Common myeloid progenitor, CD34-positive (primary cell): ENCODE data around the gene BTBD9.

ENCODE experiments used
- CTCF ChIA-PET: fragments of 350-600 bp; sonication (Branson Sonifier 250); formaldehyde crosslinking; loops from one replicate; lab custom pipeline; 2021; ENCODE audit warnings: antibody characterized with exemption; lab: Charles Lee
- POLR2A ChIA-PET: fragments of 350-600 bp; sonication (Branson Sonifier 250); formaldehyde crosslinking; loops from one replicate; lab custom pipeline; 2021; ENCODE audit warnings: antibody characterized with exemption; lab: Charles Lee
- DNase-seq, 3 donors: peaks; one replicate each; pipeline versions ENCODE4 v3.0.0 to v3.0.0-alpha.2; 2013
- H3K27ac ChIP-seq, 2 experiments: 1 replicate in 1 of 2; 2 replicates in 1 of 2; pipeline ENCODE4 v1.7.0; 2013; ENCODE audit warnings: inconsistent platforms in 2 of 2, low read length in 2 of 2, mild to moderate bottlenecking in 2 of 2, low read depth in 1 of 2, moderate library complexity in 1 of 2; ENCODE audit not compliant: severe bottlenecking in 2 of 2, insufficient read depth in 1 of 2, poor library complexity in 1 of 2
- H3K27me3 ChIP-seq, 5 experiments: replicated peaks in 2 of 5; 1 replicate in 3 of 5; 2 replicates in 2 of 5; pipeline versions ENCODE4 v1.6.1 to v1.7.0; 2013; ENCODE audit warnings: low read length in 4 of 5, mild to moderate bottlenecking in 2 of 5, moderate library complexity in 2 of 5, inconsistent platforms in 1 of 5; ENCODE audit not compliant: insufficient read depth in 5 of 5, control insufficient read depth in 4 of 5
- H3K36me3 ChIP-seq, 4 experiments: 1 replicate in 2 of 4; 2 replicates in 2 of 4; pipeline versions ENCODE4 v1.6.1 to v1.7.0; 2013; ENCODE audit warnings: low read length in 3 of 4, control low read depth in 1 of 4, mild to moderate bottlenecking in 1 of 4; ENCODE audit not compliant: control insufficient read depth in 4 of 4, insufficient read depth in 4 of 4
- H3K4me1 ChIP-seq, 4 experiments: 1 replicate in 3 of 4; 2 replicates in 1 of 4; pipeline versions ENCODE4 v1.6.1 to v1.7.1; 2013; ENCODE audit warnings: low read length in 3 of 4, mild to moderate bottlenecking in 3 of 4, control low read depth in 1 of 4, inconsistent platforms in 1 of 4, moderate library complexity in 1 of 4; ENCODE audit not compliant: control insufficient read depth in 4 of 4, insufficient read depth in 4 of 4; ENCODE audit errors: control extremely low read depth in 1 of 4
- H3K4me3 ChIP-seq, 7 experiments: 1 replicate in 4 of 7; 2 replicates in 3 of 7; pipeline versions ENCODE4 v1.5.1 to v1.7.0; 2013; ENCODE audit warnings: mild to moderate bottlenecking in 7 of 7, low read length in 6 of 7, moderate library complexity in 6 of 7, inconsistent platforms in 2 of 7, low read depth in 2 of 7, control low read depth in 1 of 7; ENCODE audit not compliant: insufficient read depth in 4 of 7, control insufficient read depth in 1 of 7; ENCODE audit errors: extremely low read depth in 1 of 7
- H3K9me3 ChIP-seq, 5 experiments: 1 replicate in 4 of 5; 2 replicates in 1 of 5; pipeline versions ENCODE4 v1.6.1 to v1.7.1; 2013; ENCODE audit warnings: low read length in 4 of 5, mild to moderate bottlenecking in 2 of 5, inconsistent platforms in 1 of 5, low read depth in 1 of 5, moderate library complexity in 1 of 5; ENCODE audit not compliant: control insufficient read depth in 4 of 5, insufficient read depth in 2 of 5; ENCODE audit errors: control extremely low read depth in 1 of 5
- WGBS: methylation state at CpG from one replicate; pipeline ENCODE4 v1.1.5; 2013; ENCODE audit not compliant: insufficient coverage; 5-methylcytosine and 5-hydroxymethylcytosine counted together

The BTBD9 gene

GRCh38 chr6:38518511-38519304, 121.0 kb downstream of the BTBD9 start:
- POLR2A ChIA-PET, result interaction anchor here (0.6 kb wide), 1 partner anchor 280 kb away, joined by 4 read pairs; no protein-coding TSS in a partner anchor
- Histone ChIP-seq H3K9me3 (no peaks in the 10 kb centered on the region), H3K36me3 (no peaks in the 10 kb centered on the region)

GRCh38 chr6:38517005-38517404, 122.7 kb downstream of the BTBD9 start:
- Histone ChIP-seq H3K27ac (no peak overlapping the region), H3K9me3 (no peaks in the 10 kb centered on the region), H3K36me3 (no peaks in the 10 kb centered on the region), H3K27me3 (no peaks in the 10 kb centered on the region), H3K4me3 (no peak overlapping the region), H3K4me1 (no peaks in the 10 kb centered on the region)
- ChIA-PET CTCF (no interaction called here), POLR2A (no interaction called here)
- DNase-seq, result no peak

More at GRCh38 chr6:38518511-38519304, 121.0 kb downstream of the BTBD9 start:
- Histone ChIP-seq H3K27me3 (no peaks in the 10 kb centered on the region), H3K4me1 (no peaks in the 10 kb centered on the region), H3K4me3 (no peak overlapping the region), H3K27ac (no peak overlapping the region)
- DNase-seq, result no peak
- CTCF ChIA-PET, result no interaction called here

DNA sequence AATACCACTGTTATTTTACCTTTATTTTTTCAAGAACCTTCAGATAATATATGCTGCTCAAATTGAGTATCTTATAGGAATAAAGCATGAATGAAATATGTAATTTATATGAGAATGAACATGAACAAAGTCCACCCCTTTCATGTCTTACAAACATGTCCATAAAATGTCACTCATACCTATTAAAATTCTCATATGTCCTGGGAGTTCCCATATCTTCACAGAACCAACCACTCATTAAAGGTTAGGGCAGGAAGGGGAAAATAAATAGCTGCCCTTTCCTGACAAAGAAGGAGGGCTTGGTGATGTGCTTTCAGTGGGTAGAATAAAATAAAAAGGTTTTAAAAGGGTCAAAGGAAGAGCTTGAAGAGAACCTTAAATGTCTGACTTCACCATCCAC, 125.3 kb downstream of the BTBD9 start:
- ChIA-PET POLR2A (interaction anchor here (1.2 kb wide), 1 partner anchor 11 kb away, joined by 3 read pairs; no protein-coding TSS in a partner anchor), CTCF (interaction anchor here (0.6 to 1.0 kb wide), 2 partner anchors 55 to 576 kb away, joined by 3 read pairs; no protein-coding TSS in a partner anchor)
- Histone ChIP-seq H3K27ac (no peak overlapping the region), H3K4me1 (no peaks in the 10 kb centered on the region), H3K9me3 (no peaks in the 10 kb centered on the region), H3K4me3 (no peak overlapping the region), H3K27me3 (no peaks in the 10 kb centered on the region), H3K36me3 (no peaks in the 10 kb centered on the region)
- DNase-seq, result no peak

- Histone ChIP-seq H3K36me3 (no peaks in the 10 kb centered on the region), H3K4me1 (peaks cover 0 to 3% (median 0%) of the 10 kb centered on the region in 4 experiments), H3K9me3 (no peaks in the 10 kb centered on the region), H3K27ac (no peak overlapping the region), H3K4me3 (no peak overlapping the region), H3K27me3 (no peaks in the 10 kb centered on the region)
- no peak for DNase-seq
- POLR2A ChIA-PET, result interaction anchor here (0.5 kb wide), 1 partner anchor 621 kb away, joined by 4 read pairs; no protein-coding TSS in a partner anchor
- 100% methylated on average over 1 of the region's 5 CpGs for WGBS
- CTCF ChIA-PET, result interaction anchor here (0.7 kb wide), 1 partner anchor 9 kb away, joined by 3 read pairs; no protein-coding TSS in a partner anchor
Observed at GRCh38 chr6:38512211-38512610, 127.5 kb downstream of the BTBD9 start.

DNA sequence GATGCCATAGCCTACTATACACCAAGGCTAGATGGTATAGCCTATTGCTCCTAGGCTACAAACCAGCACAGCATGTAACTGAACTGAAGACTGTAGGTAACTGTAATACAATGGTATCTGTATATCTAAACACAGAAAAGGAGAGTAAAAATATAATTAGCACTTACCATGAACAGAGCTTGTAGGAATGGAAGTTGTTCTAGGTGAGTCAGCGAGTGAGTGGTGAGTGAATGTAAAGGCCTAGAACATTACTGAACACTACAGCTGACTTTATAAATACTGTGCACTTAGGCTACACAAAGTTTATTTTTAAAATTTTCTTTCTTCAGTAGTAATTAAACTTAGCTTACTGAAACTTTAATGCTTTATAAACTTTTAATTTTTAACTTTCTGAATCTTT, 129.5 kb downstream of the BTBD9 start:
- Histone ChIP-seq H3K36me3 (no peaks in the 10 kb centered on the region), H3K27ac (no peak overlapping the region), H3K9me3 (no peaks in the 10 kb centered on the region), H3K4me1 (peaks cover 0 to 3% (median 0%) of the 10 kb centered on the region in 4 experiments), H3K27me3 (no peaks in the 10 kb centered on the region), H3K4me3 (no peak overlapping the region)
- ChIA-PET POLR2A (no interaction called here), CTCF (interaction anchor here (2.4 kb wide), 1 partner anchor 16 kb away, joined by 11 read pairs; no protein-coding TSS in a partner anchor)
- no CpG with 5 or more reads among the region's 1 CpG for WGBS
- no peak for DNase-seq

DNA sequence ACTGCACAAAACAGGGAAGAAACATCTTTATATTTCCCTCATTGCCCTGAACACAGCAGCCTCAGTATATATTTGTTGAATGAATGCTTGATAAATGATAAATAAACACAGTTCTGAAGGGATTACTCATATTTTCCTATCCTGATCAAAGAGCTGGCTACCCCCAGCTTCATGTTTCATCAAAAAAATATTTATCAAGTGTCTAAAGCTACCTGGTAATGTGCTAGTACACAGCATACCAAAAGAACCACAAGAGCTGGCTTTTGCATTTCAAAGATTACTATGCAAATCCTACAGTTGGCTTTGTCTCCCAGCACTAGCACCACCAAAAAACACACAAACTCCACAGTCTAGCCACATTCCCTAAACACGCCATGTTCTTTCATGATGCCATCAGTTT, 130.0 kb downstream of the BTBD9 start:
- ChIA-PET CTCF (interaction anchor here (2.4 kb wide), 1 partner anchor 16 kb away, joined by 11 read pairs; no protein-coding TSS in a partner anchor), POLR2A (no interaction called here)
- no peak for DNase-seq
- Histone ChIP-seq H3K4me3 (no peak overlapping the region), H3K27me3 (no peaks in the 10 kb centered on the region), H3K4me1 (peaks cover 0 to 3% (median 0%) of the 10 kb centered on the region in 4 experiments), H3K36me3 (no peaks in the 10 kb centered on the region), H3K27ac (no peak overlapping the region), H3K9me3 (no peaks in the 10 kb centered on the region)
- 100% methylated on average over 1 of the region's 1 CpG for WGBS

- POLR2A ChIA-PET, result no interaction called here
- H3K27ac ChIP-seq, result no peak overlapping the region
Observed at GRCh38 chr6:38508894-38509293, 130.8 kb downstream of the BTBD9 start.

More at GRCh38 chr6:38508894-38509293, 130.8 kb downstream of the BTBD9 start:
- peak in 2 of 3 donors; percentile 6 to 13 for DNase-seq
- Histone ChIP-seq H3K36me3 (no peaks in the 10 kb centered on the region), H3K27me3 (no peaks in the 10 kb centered on the region), H3K4me1 (peaks cover 0 to 3% (median 0%) of the 10 kb centered on the region in 4 experiments), H3K9me3 (no peaks in the 10 kb centered on the region), H3K4me3 (no peak overlapping the region)
- CTCF ChIA-PET, result interaction anchor here (0.5 to 2.4 kb wide), 2 partner anchors 15 to 104 kb away, joined by 3 to 11 read pairs; no protein-coding TSS in a partner anchor
